ENCODE measurements around the gene CDC42BPB. TPM values are rescaled to one million over a fixed set of nuclear protein-coding genes. Genes with fewer than 3 reads are reported as not detected.

The CDC42BPB gene
- total RNA-seq, 1 donor = 14.1 TPM

DNA sequence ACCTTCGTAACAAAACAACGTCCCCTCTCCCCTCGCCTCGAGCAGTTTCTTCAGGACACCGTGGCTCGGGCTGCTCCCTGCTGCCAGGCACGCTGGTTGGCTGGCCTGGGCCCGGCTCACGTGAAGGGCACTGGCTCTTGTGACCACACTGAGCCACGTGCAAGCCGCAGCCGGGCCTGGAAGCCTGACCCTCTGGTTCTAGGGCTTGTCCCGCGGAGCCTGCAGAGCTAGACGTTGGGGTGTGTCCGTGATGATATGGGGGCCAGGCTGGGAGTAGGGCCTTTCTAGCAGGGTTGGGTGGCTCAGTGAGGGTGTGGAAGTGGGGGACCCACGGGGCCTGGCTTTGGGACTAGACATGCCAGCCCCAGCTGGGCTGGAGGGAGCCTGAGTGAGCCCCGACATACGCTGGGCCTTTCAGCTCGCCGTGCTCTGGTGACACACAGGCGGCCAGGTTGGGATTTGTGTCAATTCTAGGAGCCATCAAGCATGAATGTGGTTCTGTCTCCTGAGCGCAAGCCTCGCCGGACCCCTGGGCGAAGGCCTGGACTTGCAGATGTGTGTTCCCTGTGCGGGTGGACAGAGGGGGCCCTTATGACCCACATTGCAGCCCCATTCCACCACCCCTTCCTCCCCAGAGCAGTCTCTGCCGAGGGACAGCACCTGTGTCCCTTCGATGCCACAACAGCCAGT is 148.4 kb downstream of the CDC42BPB start:
- no peaks in the 10 kb centered on the region for H3K4me1 ChIP-seq (ENCODE audit: insufficient read depth, low read length)
- H3K4me3 ChIP-seq (ENCODE audit: low read length) = no peak overlapping the region
- no peaks in the 10 kb centered on the region for H3K9me3 ChIP-seq (ENCODE audit: low read depth, low read length)
- H3K27me3 ChIP-seq (ENCODE audit: insufficient read depth, low read length) = no peaks in the 10 kb centered on the region

DNA sequence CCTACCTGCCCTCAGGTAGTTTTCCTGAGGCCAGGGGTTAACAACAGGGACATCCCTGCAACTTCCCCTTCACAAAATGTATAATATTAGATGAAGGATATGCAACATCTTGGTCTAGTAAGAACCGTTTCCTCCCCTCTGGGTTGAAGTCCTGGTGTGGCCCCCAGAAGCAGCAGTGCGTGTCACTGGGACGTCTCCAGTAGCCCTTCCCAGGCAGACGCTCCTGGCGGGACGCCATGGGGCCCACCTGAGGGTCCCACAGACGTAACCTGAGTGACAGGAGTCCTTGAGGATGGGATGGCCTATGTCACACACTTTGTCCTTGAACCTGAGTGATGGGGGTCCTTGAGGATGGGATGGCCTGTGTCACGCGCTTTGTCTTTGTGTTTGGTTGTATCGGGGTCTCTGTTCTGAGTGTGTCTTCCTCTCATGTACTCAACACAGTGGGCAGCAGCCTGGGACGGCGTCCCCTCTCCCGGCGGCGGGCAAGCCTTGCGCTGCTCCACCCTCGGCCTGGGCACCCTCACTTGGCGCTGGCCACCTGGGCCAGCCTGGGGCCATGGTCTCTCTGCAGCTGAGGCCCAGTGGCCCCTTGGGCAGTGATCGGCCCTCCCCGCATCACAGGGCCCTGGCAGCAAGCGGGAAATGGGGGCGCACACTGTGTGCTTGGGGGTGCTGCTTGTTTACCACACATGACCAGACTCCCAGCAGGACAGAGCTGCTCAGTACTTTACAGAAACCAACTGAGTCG is 149.2 kb downstream of the CDC42BPB start:
- Histone ChIP-seq H3K27me3 (ENCODE audit: insufficient read depth, low read length) (no peaks in the 10 kb centered on the region), H3K9me3 (ENCODE audit: low read depth, low read length) (no peaks in the 10 kb centered on the region), H3K4me1 (ENCODE audit: insufficient read depth, low read length) (no peaks in the 10 kb centered on the region), H3K4me3 (ENCODE audit: low read length) (no peak overlapping the region)

DNA sequence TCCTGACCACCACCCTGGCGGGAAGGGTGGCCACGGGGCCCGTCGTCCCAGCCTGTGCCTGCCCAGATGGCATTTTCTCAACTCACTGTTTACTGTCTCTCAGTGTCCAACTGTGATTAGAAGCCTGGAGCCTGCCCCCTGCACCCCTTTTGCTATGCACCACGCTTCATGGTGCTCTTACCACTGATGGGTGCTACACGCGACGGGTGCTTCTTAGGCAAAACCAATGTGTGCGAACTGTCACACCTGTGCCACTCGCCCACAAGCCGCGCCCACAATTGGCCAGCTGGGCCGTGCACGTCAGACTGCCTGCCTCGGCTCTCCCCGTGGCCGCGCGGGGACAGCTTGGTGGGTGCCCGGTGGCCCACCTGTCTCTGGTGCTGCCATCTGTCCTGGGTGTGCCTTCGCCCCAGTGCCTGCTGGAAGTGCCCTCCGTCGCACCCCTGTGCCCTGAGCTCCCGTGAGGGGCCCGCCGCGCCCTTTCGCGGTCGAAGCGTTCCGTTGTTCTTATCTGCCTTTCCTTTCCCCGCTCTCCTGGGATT is 150.0 kb downstream of the CDC42BPB start:
- Histone ChIP-seq H3K4me3 (ENCODE audit: low read length) (no peak overlapping the region), H3K9me3 (ENCODE audit: low read depth, low read length) (no peaks in the 10 kb centered on the region), H3K27me3 (ENCODE audit: insufficient read depth, low read length) (no peaks in the 10 kb centered on the region), H3K4me1 (ENCODE audit: insufficient read depth, low read length) (peaks cover 5% of the 10 kb centered on the region)

GRCh38 chr14:102906616-102907302 is 150.6 kb downstream of the CDC42BPB start:
- Histone ChIP-seq H3K27me3 (ENCODE audit: insufficient read depth, low read length) (no peaks in the 10 kb centered on the region), H3K4me3 (ENCODE audit: low read length) (no peak overlapping the region), H3K9me3 (ENCODE audit: low read depth, low read length) (no peaks in the 10 kb centered on the region), H3K4me1 (ENCODE audit: insufficient read depth, low read length) (peaks cover 11% of the 10 kb centered on the region)

DNA sequence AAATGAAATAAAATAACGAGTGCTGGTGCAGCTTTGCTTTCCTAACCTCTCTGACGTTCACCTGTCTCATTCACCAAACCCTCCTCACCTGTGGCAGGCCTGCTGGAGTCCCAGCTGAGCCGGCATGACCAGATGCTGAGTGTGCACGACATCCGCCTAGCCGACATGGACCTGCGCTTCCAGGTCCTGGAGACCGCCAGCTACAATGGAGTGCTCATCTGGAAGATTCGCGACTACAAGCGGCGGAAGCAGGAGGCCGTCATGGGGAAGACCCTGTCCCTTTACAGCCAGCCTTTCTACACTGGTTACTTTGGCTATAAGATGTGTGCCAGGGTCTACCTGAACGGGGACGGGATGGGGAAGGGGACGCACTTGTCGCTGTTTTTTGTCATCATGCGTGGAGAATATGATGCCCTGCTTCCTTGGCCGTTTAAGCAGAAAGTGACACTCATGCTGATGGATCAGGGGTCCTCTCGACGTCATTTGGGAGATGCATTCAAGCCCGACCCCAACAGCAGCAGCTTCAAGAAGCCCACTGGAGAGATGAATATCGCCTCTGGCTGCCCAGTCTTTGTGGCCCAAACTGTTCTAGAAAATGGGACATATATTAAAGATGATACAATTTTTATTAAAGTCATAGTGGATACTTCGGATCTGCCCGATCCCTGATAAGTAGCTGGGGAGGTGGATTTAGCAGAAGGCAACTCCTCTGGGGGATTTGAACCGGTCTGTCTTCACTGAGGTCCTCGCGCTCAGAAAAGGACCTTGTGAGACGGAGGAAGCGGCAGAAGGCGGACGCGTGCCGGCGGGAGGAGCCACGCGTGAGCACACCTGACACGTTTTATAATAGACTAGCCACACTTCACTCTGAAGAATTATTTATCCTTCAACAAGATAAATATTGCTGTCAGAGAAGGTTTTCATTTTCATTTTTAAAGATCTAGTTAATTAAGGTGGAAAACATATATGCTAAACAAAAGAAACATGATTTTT is 151.9 kb downstream of the CDC42BPB start:
- Histone ChIP-seq H3K27me3 (ENCODE audit: insufficient read depth, low read length) (no peaks in the 10 kb centered on the region), H3K9me3 (ENCODE audit: low read depth, low read length) (no peaks in the 10 kb centered on the region), H3K4me3 (ENCODE audit: low read length) (no peak overlapping the region), H3K4me1 (ENCODE audit: insufficient read depth, low read length) (peaks cover 24% of the 10 kb centered on the region)

DNA sequence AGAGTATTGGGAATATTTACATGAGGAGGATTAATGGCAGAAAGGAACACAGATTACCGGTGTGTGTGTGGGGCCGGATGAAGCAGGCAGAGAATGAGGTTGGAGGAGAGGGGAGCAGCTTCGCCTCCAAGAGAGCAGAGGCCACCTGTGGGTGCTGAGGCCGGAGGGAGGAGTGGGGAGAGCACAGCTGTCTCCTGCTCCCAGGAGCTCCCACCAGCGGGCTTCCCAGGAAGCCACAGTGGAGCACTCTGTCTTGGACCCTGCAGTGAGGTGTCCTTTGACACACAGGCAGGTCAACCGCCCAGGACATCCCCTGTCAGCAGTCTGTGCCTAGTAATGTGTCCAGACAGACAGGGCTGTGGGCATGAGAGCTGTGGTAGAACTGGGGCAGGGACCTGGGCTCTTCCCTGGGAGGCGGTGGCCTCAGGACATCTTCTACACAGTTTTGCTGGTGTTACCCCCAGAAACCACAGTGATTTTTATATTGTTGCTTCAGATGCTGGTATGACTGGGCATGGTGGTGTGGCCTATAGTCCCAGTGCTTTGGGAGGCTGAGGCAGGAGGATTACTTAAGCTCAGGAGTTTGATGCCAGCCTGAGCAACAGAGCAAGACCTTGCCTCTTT is 153.3 kb downstream of the CDC42BPB start:
- Histone ChIP-seq H3K9me3 (ENCODE audit: low read depth, low read length) (no peaks in the 10 kb centered on the region), H3K4me1 (ENCODE audit: insufficient read depth, low read length) (peaks cover 34% of the 10 kb centered on the region)

DNA sequence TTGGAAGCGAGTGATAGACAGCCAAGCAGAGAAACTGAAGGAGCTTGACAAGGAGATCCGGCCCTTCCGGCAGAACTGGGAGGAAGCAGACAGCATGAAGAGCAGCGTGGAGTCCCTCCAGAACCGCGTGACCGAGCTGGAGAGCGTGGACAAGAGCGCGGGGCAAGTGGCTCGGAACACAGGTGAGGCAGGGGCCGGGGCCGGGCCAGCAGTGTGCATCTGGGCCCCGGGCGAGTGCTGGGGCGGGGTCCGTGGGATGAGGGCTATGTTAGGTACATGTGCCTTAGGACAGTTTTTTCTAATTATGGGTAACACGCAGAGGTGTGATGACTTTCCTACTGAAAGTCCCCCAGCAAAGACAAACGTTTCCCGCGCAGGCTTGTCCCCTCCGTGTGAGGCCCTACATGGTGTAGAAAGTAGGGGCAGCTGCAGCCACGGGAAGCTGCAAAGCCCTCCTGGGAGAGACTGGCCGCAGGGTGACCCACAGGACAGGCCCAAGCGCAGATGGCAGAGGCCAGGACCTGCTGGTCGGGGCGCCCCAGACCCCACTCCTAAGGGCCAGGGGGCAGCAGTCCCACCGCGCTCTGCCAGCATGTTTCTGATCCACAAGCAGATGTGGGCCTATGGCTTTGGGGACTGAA is 154.0 kb downstream of the CDC42BPB start:
- Histone ChIP-seq H3K4me3 (ENCODE audit: low read length) (no peak overlapping the region), H3K9me3 (ENCODE audit: low read depth, low read length) (no peaks in the 10 kb centered on the region), H3K27me3 (ENCODE audit: insufficient read depth, low read length) (no peaks in the 10 kb centered on the region), H3K4me1 (ENCODE audit: insufficient read depth, low read length) (peaks cover 37% of the 10 kb centered on the region)

More for the DNA sequence above, 153.3 kb downstream of the CDC42BPB start:
- Histone ChIP-seq H3K27me3 (ENCODE audit: insufficient read depth, low read length) (no peaks in the 10 kb centered on the region), H3K4me3 (ENCODE audit: low read length) (no peak overlapping the region)

- H3K9me3 ChIP-seq (ENCODE audit: low read depth, low read length) = no peaks in the 10 kb centered on the region
- no peak overlapping the region for H3K4me3 ChIP-seq (ENCODE audit: low read length)
- peaks cover 37% of the 10 kb centered on the region for H3K4me1 ChIP-seq (ENCODE audit: insufficient read depth, low read length)
- no peaks in the 10 kb centered on the region for H3K27me3 ChIP-seq (ENCODE audit: insufficient read depth, low read length)
Observed at GRCh38 chr14:102902523-102903247, 154.7 kb downstream of the CDC42BPB start.

DNA sequence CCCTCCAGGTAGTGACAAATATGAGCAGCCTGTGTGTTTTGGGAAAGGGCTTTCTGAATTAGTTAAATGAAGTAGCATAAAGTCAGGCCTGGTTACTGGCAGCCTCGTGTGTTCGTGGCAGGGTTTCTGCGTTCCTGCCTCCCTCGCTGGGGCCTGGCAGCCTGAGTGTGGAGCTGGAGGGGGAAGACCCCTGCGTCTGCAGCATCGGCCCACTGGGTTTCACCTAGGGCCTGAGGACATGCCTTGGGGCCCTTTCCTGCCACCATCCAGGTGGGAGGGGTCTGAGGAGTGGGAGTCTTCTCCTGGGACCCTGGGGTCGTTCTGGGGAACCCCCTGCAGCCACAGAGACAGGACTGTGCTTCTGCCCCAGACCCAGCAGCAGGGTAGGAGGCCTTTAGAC is 155.3 kb downstream of the CDC42BPB start:
- Histone ChIP-seq H3K4me1 (ENCODE audit: insufficient read depth, low read length) (peaks cover 37% of the 10 kb centered on the region), H3K27me3 (ENCODE audit: insufficient read depth, low read length) (no peaks in the 10 kb centered on the region), H3K9me3 (ENCODE audit: low read depth, low read length) (no peaks in the 10 kb centered on the region), H3K4me3 (ENCODE audit: low read length) (no peak overlapping the region)

DNA sequence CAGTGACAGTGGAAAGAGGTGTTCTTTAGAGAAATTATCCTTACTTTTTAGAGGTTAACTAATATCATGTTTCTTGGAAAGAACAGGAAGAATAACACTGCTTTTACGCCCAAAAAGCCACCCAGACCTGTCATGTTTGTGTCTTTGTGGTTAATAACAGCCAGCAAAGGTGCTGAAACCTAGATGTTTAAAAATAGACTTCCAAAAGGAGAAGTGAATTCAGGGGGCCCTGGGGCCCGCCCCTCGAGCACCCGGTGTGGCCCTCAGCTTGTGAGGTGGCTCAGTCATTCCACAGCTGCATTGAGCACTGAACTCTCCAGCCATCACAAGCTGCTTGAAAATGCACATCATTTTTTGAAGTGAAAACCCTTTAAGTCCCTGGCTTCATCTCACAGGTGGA is 155.7 kb downstream of the CDC42BPB start:
- Histone ChIP-seq H3K4me3 (ENCODE audit: low read length) (no peak overlapping the region), H3K9me3 (ENCODE audit: low read depth, low read length) (no peaks in the 10 kb centered on the region), H3K4me1 (ENCODE audit: insufficient read depth, low read length) (peaks cover 37% of the 10 kb centered on the region), H3K27me3 (ENCODE audit: insufficient read depth, low read length) (no peaks in the 10 kb centered on the region)

GRCh38 chr14:102900631-102901571 is 156.4 kb downstream of the CDC42BPB start:
- no peaks in the 10 kb centered on the region for H3K9me3 ChIP-seq (ENCODE audit: low read depth, low read length)
- no peak overlapping the region for H3K4me3 ChIP-seq (ENCODE audit: low read length)
- no peaks in the 10 kb centered on the region for H3K27me3 ChIP-seq (ENCODE audit: insufficient read depth, low read length)
- H3K4me1 ChIP-seq (ENCODE audit: insufficient read depth, low read length) = peaks cover 37% of the 10 kb centered on the region

GRCh38 chr14:102899516-102899900 is 157.8 kb downstream of the CDC42BPB start:
- H3K4me3 ChIP-seq (ENCODE audit: low read length) = no peak overlapping the region
- peaks cover 37% of the 10 kb centered on the region for H3K4me1 ChIP-seq (ENCODE audit: insufficient read depth, low read length)
- H3K27me3 ChIP-seq (ENCODE audit: insufficient read depth, low read length) = no peaks in the 10 kb centered on the region
- no peaks in the 10 kb centered on the region for H3K9me3 ChIP-seq (ENCODE audit: low read depth, low read length)

All from mononuclear cell (primary cell).